T-helper 9 cell (primary cell): ENCODE data around the gene SNX22.

ENCODE experiments used
- DNase-seq: peaks from one replicate; pipeline ENCODE4 v3.0.0-alpha.2; 2020

Gene SNX22

DNA sequence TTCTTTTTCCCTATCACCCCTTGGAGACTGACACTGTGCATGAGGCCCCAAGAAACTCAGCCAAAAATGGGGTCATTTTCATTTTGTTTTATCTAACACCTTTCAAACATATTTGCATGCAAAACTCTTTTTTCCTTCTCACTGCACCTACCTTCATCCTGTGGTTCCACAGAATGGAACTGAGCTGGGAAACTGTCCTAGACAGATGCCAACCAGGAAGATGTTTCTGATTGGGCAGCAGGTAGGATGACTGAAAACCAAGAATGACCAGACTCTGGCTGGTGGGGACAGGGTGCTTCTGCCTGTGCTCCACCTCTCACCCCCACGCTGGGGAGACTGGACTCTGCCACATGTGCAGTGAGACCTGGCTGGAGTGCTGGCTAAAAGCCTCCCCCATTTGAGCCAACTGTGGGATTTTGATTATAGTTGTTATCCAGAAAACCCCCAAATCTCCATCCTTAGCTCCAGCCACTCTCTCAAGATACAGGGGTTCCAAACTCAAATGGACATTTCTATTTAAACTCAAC lies 6.1 kb downstream of the SNX22 start:
- DNase-seq, result no peak

DNA sequence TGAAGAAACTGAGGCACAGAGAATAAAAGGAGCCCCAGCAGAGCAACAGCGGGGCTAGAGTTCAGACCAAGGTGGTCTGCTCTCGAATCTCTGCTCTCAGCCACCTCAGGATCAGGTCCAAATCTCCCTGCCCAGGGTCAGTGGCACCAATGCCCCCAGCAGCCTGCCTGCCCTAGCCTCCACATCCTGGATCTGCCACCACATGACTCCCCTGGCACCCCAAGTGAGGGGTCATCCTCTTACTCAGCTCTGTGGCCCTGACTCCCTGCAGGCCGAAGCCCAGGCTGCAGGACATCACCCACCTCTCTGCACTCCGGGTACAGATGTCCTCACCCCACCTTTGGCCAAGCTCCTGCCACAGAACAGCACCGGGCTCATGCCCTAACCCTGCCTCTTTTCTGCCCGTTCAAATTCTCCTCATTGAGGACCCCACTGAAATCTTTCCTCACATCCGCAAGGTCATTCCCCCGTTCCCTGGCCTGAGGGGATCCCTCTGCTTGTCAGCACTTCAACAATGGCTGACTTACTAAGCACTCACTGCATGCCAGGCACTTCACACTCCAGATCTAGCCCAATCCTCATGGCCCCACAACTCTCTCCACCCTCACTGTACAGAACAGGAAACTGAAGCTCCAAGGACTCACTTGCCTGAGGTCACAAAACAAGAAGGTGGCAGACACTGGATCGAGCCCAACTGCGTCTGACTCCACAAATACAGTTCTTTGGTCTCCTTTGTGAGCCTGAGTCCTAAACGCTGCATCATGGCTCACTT lies 7.0 kb downstream of the SNX22 start:
- DNase-seq, result no peak

DNA sequence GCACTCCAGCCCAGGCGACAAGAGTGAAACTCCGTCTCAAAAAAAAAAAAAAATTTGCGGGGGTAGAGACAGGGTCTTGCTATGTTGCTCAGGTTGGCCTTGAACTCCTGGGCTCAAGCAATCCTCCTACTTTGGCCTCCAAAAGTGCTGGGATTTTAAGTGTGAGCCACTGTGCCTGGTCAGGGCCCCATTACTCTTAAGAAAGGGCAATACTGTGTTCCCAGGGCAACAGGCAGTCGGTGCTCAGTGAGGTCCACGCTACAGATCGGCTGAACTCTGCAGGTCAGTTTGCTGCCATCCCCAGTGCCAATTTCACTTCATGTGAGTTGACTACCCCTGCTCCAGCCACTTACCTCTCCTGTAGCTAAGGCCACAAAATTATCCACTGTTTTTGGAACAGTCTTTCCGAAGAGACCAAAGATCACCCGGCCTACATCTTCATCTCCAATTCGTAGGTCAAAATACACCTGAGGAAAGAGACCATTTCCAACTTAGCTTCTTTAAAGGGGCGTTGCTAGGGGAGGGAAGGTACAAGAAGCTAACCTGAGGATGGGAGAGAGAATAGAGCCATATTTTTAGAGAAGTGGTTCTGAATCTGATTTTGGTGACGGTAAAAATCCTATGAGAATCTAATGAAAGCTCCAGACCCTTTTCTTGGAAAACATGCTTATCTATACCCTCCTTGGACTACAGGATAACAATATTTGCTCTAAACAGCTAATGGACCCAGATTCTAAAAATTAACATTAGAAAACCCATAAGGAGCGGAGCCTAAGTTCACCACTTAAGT lies 10.4 kb downstream of the SNX22 start:
- no peak for DNase-seq

DNA sequence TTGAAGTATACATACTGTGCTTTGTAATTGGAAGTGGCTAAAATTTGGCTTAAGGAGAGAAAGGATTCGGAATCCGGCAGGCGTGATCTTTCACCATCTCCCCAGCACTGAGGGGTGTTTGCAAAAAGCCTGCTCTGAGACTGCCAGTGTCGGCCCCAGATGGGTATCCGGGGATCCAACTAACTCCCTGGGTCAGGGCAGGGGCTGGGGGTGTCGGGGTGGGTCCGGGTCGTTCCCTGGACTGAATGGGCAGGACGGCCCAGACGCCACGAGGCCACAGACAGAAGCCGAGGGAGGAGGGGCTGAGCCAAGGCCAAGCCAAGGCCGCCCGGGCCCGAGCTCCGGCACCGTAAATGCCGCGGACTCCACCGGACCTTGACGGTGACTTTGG lies 10.9 kb downstream of the SNX22 start:
- DNase-seq, result no peak

DNA sequence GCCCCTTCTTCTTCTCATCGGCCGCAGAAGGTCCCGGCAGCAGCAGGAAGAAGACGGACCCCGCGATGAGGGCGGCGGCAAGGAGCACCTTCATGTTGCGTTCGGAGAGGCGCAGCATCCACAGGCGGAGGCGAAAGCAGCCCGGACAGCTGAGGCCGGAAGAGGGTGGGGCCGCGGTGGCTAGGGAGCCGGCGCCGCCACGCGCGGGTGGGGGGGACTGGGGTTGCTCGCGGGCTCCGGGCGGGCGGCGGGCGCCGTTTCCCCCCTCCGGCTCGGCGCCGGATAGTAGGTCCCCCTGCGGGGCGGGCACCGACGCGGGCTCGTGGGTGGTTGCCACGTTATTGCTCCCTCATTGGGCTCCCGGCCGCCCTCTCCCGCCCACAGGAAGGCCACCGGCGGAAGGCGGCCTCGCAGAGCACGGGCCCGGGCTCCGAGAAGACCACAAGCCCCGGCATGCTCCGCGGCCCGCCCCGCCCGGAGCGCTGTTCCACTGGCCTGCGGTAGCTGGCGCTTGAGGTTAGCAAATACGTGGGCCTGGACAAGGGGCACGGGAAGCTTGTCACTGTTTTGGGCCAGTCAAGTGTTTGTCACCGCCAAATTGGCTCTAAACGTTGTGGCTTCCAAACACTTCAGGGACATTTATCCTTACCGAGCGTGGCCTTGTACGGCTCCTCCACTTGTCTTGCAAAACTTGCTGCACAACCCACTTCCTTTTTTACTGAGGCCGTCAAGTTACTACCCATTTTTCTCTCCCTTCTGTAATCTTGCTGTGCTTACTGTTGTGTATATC lies 11.5 kb downstream of the SNX22 start, which contains the start of gene PPIB:
Gene PPIB, minus strand, starts transcription at position 154 of the 790 bp plus-strand sequence. Its CDS starts 36 bp downstream, at position 118.
- DNase-seq, result peak; percentile 92

DNA sequence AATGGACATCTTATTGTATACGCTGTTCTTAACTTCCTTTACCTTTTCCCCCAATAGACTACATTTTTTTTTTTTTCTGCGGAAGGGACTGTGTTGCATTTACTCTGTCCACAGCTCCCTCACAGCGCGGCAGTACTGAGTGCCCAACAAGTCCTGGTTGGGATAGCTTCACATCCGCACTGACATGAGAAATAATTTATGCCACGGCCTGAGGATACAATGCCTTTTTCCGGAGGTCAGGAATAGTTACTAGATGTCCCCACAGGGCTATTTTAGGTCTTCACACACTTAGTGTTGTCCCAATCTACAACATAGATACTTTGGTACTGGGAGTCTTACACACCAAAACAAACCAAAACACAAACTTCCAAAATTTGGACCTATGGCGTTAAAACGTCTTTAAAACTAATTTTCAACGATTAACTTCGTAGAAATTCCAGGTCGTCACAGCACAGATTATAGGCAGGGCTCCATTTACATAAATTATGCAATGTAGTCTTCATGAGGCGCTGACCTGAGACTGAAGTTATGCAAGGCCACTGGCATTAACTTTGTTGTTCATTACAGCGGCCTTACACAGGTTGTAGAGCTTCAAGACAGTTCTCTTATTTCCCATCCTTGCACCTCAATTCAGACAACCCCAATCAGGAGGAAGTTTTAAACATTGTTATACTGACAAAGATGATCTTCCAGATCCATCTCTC lies 12.3 kb downstream of the SNX22 start:
- DNase-seq, result no peak

DNA sequence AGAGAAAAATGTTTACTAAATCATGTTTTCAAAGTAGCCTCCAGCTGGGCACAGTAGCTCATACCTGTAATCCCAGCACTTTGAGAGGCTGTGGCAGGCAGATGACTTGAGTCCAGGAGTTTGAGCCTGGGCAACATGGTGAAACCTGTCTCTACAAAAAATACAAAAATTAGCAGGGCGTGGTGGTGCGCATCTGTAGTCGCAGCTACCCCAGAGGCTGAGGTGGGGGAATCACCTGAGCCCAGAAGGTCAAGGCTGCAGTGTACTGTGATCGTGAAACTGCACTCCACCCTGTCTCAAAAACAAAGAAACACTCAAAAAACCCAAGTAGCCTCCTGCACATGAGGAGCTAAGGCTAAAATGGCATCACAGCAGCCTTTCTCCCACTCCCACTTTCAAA lies 12.9 kb downstream of the SNX22 start:
- no peak for DNase-seq

DNA sequence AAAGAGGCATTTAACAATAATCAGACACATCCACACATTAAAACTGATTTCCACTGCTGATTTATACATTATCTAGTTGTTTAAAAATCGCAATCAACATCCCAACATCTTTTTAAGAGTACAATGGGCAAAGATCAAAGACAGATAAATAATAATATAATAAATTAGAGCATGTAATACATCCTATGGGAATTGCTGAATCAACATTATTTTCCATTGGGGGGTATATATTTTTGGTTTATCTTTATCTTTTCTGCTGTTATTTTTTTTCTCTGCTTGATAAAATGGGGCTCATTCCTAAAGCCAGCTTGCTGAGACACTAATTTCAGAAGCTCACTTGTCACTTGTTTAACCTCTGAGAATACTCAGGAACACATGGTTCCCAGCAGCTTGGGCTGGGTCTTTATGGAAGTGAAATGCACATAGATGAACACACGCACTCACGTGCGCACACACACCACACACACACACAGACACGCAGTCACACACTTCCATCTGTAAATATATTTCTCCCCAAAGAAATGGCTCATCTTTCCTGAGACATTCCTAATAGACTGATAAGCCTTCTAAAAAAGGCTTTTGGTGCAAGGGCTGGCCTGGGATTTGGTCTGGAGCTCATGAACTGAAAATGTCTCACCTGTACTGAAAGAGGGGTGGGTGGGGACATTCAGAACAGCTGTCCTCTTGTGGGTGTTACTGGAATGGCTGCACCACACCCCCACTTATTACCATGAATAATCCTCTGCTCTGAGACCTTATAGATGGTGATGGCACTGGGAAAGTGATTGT lies 14.8 kb downstream of the SNX22 start:
- no peak for DNase-seq

DNA sequence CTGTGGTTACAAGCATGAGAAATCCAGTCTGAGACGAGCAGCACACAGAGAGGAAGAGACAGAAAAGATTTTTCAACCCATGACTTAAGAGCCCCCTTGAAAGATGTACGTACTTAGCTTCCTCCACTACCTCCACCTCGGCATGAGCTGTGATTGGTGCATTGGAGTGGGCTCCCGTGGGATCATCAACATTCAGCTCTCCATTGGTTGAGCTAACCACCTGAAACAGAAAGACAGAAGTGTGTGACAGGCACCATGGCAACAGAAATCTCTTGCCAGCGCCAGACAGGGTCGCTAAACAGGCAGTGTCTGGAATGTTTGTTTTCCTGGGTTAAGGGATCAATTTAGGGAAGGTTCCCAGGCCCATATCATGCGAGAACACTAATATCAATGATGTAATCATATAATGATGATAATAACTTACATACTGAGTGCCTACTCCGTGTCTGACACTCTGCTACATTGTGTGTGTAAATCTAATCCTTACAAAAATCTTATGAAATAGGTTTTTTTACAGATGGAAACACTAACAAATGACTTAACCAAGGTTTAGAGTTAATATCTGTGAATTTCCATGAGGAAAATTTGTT lies 28.8 kb downstream of the SNX22 start:
- no peak for DNase-seq

DNA sequence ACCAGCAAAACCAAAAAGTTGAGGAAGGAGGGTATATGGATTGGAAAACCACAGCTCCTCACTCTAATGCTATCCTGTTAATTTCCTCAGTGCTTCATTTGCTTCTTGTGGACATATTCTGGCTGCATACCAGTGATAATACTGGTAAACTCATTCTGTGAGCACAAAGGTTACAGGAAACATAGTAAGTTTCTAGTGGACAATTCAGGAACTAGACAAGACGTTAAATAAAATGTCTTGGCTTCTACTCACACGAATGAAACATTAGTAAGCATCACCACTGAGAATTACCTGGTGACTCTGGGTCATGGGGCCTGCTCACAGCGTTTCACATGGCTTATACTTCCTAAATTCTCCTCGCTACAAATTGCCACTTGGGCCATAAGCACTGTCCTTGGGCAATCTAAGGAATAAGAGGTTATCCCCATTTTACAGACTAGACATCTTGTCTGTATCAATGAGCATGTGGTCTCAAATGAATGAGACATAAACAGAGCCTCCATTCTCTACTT lies 31.4 kb downstream of the SNX22 start:
- DNase-seq, result no peak

DNA sequence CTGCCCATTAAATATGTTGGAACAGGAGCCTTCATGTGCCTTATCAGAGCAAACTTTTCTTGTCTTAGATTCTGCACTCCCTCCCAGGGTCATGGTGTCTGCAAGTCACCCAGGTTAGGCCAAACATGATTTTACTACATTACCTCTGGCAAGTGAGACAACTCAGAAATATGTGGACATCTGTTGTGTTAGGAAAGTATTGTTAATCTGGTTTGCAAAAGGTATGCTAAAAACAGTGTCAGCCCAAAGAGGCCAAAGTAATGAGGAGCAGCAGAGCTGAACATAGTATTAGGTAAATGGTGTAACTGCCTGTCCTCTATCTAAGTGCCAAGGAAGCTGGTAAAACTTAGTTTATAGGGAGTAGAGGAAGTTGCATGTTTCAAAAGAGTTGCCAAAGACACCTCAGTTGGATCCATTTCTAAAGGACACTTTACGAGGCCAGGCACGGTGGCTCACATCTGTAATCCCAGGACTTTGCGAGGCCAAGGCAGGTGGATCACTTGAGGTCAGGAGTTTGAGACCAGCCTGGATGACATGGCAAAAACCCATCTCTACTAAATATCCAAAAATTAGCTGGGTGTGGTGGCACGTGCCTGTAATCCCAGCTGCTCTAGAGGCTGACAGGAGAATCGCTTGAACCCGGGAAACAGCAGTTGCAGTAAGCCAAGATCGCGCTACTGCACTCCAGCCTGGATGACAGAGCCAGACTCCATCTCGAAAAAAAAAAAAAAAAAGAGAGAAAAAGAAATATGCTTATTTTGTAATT lies 33.8 kb downstream of the SNX22 start:
- DNase-seq, result no peak

DNA sequence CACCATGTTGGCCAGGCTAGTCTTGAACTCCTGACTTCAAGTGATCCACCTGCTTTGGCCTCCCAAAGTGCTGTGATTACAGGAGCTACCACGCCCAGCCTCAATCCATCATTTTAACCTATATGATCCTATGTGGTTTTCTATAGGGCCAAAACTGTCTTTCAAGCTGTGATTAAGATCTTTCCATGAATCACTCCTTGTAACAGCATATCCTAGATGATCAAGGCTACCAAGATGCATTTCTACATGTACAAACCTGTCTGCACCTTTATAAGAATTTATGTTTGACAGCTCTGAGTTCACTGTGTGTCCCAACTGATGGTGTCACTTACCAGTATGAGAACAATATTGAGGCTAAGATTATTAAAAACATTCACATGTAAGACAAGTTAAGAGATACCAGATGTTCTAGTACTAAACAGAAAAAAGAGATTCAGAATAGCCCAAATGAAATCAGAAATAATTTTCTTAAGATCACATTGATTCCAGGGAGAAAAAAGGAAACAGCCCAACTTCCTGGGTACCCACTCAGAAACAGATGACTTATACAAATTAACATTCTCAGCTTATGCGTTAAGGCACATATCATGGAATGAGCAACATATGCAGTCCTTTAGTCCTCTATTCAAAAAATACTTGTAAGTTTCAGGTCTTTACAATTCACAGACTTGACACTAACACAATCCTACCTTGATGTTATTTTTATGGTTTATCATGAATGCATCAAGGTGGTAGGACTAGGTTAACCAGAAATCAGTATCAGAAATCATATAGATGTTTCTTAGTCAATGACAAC lies 36.1 kb downstream of the SNX22 start:
- DNase-seq, result no peak

DNA sequence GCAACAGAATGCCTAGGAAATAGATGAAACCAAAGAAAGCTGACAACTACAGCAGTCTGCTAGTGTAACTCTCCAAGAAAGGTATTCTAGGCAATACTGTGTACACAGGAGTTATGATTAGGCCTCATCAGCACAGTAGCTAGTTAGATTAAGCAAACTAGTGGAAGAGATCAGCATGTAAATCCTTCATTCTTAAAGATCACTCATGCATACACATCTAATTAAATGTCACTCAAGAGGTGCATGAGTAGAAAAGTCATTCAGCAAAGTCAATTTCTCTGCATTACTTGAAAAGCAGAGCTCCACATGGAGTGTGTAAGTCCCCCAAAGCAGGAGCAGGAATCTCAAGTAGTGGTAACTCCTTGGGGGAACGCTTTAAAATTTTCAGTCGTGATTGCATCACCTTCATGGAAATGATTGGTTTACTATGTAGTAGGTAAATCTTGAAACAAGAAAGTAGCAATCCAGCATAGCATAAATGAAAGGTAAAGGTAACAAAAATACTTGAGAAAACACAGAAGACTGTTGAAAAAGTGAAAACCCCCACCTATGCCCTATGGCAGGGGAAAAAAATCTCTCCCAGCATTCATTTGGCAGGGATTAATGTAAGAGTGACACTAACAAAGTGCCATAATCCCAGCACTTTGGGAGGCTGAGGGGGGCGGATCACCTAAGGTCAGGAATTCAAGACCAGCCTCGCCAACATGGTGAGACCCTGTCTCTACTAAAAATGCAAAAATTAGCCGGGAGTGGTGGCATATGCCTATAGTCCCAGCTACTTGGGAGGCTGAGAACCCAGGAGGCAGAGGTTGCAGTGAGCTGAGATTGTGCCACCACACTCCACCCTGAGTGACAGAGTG lies 40.7 kb downstream of the SNX22 start:
- DNase-seq, result no peak

DNA sequence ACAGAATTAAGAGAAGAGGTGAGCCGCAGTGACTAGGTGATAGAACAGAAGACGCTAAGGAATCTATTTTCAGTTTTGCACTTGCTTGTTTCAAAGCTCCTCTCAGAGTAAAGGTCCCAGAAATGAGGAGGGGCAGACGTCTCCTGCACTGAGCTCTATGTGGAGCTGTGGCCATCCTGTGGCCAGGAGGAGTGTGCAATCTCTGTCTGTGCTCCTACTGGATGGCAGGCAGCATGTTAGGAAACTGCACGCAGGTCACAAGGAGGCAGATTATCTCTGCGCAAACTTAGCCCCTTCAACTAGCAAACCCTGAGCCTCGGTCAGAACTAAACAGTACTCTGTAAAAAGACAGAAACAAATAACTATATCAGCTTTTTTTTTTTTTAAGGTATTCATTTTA lies 42.4 kb downstream of the SNX22 start:
- no peak for DNase-seq

DNA sequence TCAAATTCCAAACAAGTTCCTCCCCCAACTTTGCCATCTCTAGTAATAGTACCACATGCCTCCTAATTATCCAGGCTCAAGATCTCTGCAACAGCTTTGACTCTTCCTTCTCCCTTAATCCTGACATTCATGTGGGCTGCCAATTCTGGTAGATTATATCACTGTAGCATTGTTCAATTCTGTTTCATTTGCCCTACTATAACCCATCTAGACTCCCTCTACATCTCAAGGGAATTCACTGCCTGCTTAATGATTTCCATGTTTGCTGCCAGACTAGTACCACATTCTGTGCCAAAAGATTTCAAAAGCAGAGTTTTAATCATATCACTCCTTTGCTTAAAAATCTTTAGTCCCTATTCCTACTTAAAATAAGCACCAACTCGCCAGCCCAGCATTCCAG lies 45.9 kb downstream of the SNX22 start:
- DNase-seq, result no peak

DNA sequence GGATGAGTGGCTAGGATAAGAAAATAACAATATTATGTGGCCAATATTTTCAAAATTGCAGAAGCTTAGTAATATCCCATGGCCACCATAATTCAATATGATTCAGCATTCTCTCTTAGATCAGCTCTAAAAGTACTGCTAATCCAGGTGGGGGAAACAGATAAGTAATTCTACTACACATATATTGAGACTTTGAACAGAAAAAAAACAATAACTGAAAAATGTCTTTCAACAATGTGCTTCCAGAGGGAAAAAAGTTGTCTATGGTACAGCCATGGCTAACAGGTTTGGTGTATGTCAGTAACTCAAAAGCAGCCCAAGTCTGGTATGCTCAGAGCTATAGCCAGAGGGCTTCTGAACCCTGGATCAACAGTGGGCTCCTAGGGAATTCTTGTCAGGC lies 53.7 kb downstream of the SNX22 start:
- no peak for DNase-seq
